ENCODE results near the gene ARL4D. TPM values are rescaled to one million over a fixed set of nuclear protein-coding genes. Genes with fewer than 3 reads are reported as not detected.

ARL4D gene
- total RNA-seq, 1 donor from 2014 or later: 3.3 TPM

GRCh38 chr17:43444223-43445008, 45.6 kb downstream of the ARL4D start:
- H3K27me3 ChIP-seq: no peaks in the 10 kb centered on the region
- DNase-seq (ENCODE audit: low spot score in 2 of 2): no peak
- no peak overlapping the region for H3K27ac ChIP-seq
- no peaks in the 10 kb centered on the region for H3K36me3 ChIP-seq
- no peaks in the 10 kb centered on the region for H3K4me1 ChIP-seq
- intact Hi-C loops (cut with DNase I): no loop called here
- no peak overlapping the region for H3K4me3 ChIP-seq
- TF ChIP-seq, protein P1, sequence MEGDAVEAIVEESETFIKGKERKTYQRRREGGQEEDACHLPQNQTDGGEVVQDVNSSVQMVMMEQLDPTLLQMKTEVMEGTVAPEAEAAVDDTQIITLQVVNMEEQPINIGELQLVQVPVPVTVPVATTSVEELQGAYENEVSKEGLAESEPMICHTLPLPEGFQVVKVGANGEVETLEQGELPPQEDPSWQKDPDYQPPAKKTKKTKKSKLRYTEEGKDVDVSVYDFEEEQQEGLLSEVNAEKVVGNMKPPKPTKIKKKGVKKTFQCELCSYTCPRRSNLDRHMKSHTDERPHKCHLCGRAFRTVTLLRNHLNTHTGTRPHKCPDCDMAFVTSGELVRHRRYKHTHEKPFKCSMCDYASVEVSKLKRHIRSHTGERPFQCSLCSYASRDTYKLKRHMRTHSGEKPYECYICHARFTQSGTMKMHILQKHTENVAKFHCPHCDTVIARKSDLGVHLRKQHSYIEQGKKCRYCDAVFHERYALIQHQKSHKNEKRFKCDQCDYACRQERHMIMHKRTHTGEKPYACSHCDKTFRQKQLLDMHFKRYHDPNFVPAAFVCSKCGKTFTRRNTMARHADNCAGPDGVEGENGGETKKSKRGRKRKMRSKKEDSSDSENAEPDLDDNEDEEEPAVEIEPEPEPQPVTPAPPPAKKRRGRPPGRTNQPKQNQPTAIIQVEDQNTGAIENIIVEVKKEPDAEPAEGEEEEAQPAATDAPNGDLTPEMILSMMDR (IDR thresholded peaks at IDR 0.05): no peak
- H3K9me3 ChIP-seq: no peaks in the 10 kb centered on the region

GRCh38 chr17:43445009-43445589, 46.3 kb downstream of the ARL4D start:
- H3K4me1 ChIP-seq: no peaks in the 10 kb centered on the region
- TF ChIP-seq, protein P1 (IDR thresholded peaks at IDR 0.05): no peak
- intact Hi-C loops (cut with DNase I): no loop called here

GRCh38 chr17:43446773-43447172, 48.0 kb downstream of the ARL4D start:
- no peaks in the 10 kb centered on the region for H3K27me3 ChIP-seq
- TF ChIP-seq, protein P1 (IDR thresholded peaks at IDR 0.05): no peak

More at GRCh38 chr17:43445009-43445589, 46.3 kb downstream of the ARL4D start:
- no peak overlapping the region for H3K4me3 ChIP-seq
- no peaks in the 10 kb centered on the region for H3K9me3 ChIP-seq
- no peaks in the 10 kb centered on the region for H3K36me3 ChIP-seq
- no peaks in the 10 kb centered on the region for H3K27me3 ChIP-seq
- no peak overlapping the region for H3K27ac ChIP-seq
- DNase-seq (ENCODE audit: low spot score in 2 of 2): no peak

GRCh38 chr17:43448720-43449469, 50.1 kb downstream of the ARL4D start:
- no peak overlapping the region for H3K4me3 ChIP-seq
- no peaks in the 10 kb centered on the region for H3K27me3 ChIP-seq
- TF ChIP-seq, protein P1 (IDR thresholded peaks at IDR 0.05): no peak
- DNase-seq (ENCODE audit: low spot score in 2 of 2): no peak
- no peaks in the 10 kb centered on the region for H3K36me3 ChIP-seq
- H3K4me1 ChIP-seq: no peaks in the 10 kb centered on the region
- no peak overlapping the region for H3K27ac ChIP-seq
- intact Hi-C loops (cut with DNase I): no loop called here
- no peaks in the 10 kb centered on the region for H3K9me3 ChIP-seq

More at GRCh38 chr17:43446773-43447172, 48.0 kb downstream of the ARL4D start:
- intact Hi-C loops (cut with DNase I): no loop called here
- no peaks in the 10 kb centered on the region for H3K9me3 ChIP-seq
- no peak for DNase-seq (ENCODE audit: low spot score in 2 of 2)
- no peak overlapping the region for H3K27ac ChIP-seq
- H3K36me3 ChIP-seq: no peaks in the 10 kb centered on the region
- H3K4me3 ChIP-seq: no peak overlapping the region
- no peaks in the 10 kb centered on the region for H3K4me1 ChIP-seq

- Histone ChIP-seq H3K27me3 (no peaks in the 10 kb centered on the region), H3K9me3 (no peaks in the 10 kb centered on the region), H3K36me3 (no peaks in the 10 kb centered on the region), H3K27ac (no peak overlapping the region), H3K4me3 (no peak overlapping the region), H3K4me1 (no peaks in the 10 kb centered on the region)
- TF ChIP-seq, protein P1 (IDR thresholded peaks at IDR 0.05): no peak
- no peak for DNase-seq (ENCODE audit: low spot score in 2 of 2)
- intact Hi-C loops (cut with DNase I): no loop called here
Observed at GRCh38 chr17:43449470-43450248, 50.9 kb downstream of the ARL4D start.
